ENCODE data around the gene PTHLH. TPM values are rescaled to one million over a fixed set of nuclear protein-coding genes. Genes with fewer than 3 reads are reported as not detected.
A peak's percentile ranks its signal among the peaks of the same experiment; 100 is the strongest.

Gene PTHLH
- total and polyA plus RNA-seq, 10 of the 15 experiments (the other 5 are each of a cell fraction or from before 2014, with no cell fraction given), result 0.08 to 0.12 TPM; not detected in 8

GRCh38 chr12:27971121-27971489 is 1.4 kb downstream of the PTHLH start:
- ATAC-seq (no peak), FAIRE-seq (no peak), DNase-seq (ENCODE audit: low read depth, low spot score) (no peak)
- ChIA-PET CTCF (interaction anchor here (1.4 to 1.5 kb wide), 2 partner anchors 200 to 902 kb away, joined by 3 to 6 read pairs; no protein-coding TSS in a partner anchor), SMC1A (ENCODE audit: uncharacterized antibody, unreplicated experiment) (no interaction called here), POLR2A (no interaction called here), RAD21 (ENCODE audit: unreplicated experiment) (no interaction called here)
- Histone ChIP-seq H3K4me3 (no peak overlapping the region), H4K20me1 (ENCODE audit: control insufficient read depth, insufficient read depth) (no peaks in the 10 kb centered on the region; the same call in 1 of the 2 replicates), H3K4me1 (ENCODE audit: control insufficient read depth, insufficient read depth, low read length) (peaks cover 10% of the 10 kb centered on the region), H3K79me2 (ENCODE audit: control insufficient read depth, insufficient read depth, low read length) (no peaks in the 10 kb centered on the region), H3K4me2 (ENCODE audit: control insufficient read depth, insufficient read depth) (no peak overlapping the region), H3K27ac (ENCODE audit: control insufficient read depth, insufficient read depth) (no peak overlapping the region), H3K9me3 (replicated peaks; ENCODE audit: control insufficient read depth, insufficient read depth, low read length) (no peaks in the 10 kb centered on the region), H3K27me3 (replicated peaks in 1 of 2; ENCODE audit: control insufficient read depth in 2 of 2, insufficient read depth in 2 of 2, low read length in 1 of 2) (peaks cover 18 to 35% of the 10 kb centered on the region in 2 experiments), H3K9ac (ENCODE audit: control insufficient read depth, insufficient read depth, low read length) (no peak overlapping the region), H2AFZ (ENCODE audit: control insufficient read depth, low read depth, low read length) (no peak overlapping the region), H3K36me3 (ENCODE audit: control insufficient read depth in 2 of 2, insufficient read depth in 2 of 2, low read length in 1 of 2) (no peaks in the 10 kb centered on the region)
- TF ChIP-seq GABPA (IDR thresholded peaks at IDR 0.05; ENCODE audit: low read depth), result no peak
- TF ChIP-seq EZH2 (IDR thresholded peaks at IDR 0.05; ENCODE audit: borderline replicate concordance, control insufficient read depth, low read depth, low read length), result peak; percentile 48; the same call in 1 of the 2 replicates
- BruUV-seq (replicated peaks), result no TSS peak
- intact Hi-C loops (cut with micrococcal nuclease; ENCODE audit: unreplicated experiment) (no loop called here), in situ Hi-C loops (cut with MboI) (no loop called here)
- WGBS (ENCODE audit: insufficient coverage, insufficient replicate concordance, low lambda C conversion rate, missing lambda C conversion rate), result 7% methylated on average over 11 of the region's 11 CpGs

- intact Hi-C loops (cut with micrococcal nuclease; ENCODE audit: unreplicated experiment), result no loop called here
- WGBS (ENCODE audit: insufficient coverage, insufficient replicate concordance, low lambda C conversion rate, missing lambda C conversion rate), result 11% methylated on average over 56 of the region's 69 CpGs
- Histone ChIP-seq H4K20me1 (ENCODE audit: control insufficient read depth, insufficient read depth) (no peaks in the 10 kb centered on the region; the same call in 1 of the 2 replicates), H3K4me3 (0 out of 2 replicates have a peak overlapping the region, but pooled peaks have one; percentile 44), H3K9me3 (replicated peaks; ENCODE audit: control insufficient read depth, insufficient read depth, low read length) (no peaks in the 10 kb centered on the region), H3K36me3 (ENCODE audit: control insufficient read depth in 2 of 2, insufficient read depth in 2 of 2, low read length in 1 of 2) (no peaks in the 10 kb centered on the region), H3K9ac (ENCODE audit: control insufficient read depth, insufficient read depth, low read length) (no peak overlapping the region), H3K4me2 (ENCODE audit: control insufficient read depth, insufficient read depth) (peak overlapping the region; percentile 72; the same call in 1 of the 2 replicates), H3K27ac (ENCODE audit: control insufficient read depth, insufficient read depth) (no peak overlapping the region), H3K27me3 (replicated peaks in 1 of 2; ENCODE audit: control insufficient read depth in 2 of 2, insufficient read depth in 2 of 2, low read length in 1 of 2) (peaks cover 13 to 35% of the 10 kb centered on the region in 2 experiments), H2AFZ (ENCODE audit: control insufficient read depth, low read depth, low read length) (no peak overlapping the region), H3K4me1 (ENCODE audit: control insufficient read depth, insufficient read depth, low read length) (peaks cover 10% of the 10 kb centered on the region), H3K79me2 (ENCODE audit: control insufficient read depth, insufficient read depth, low read length) (no peaks in the 10 kb centered on the region)
- ChIA-PET POLR2A (no interaction called here), RAD21 (ENCODE audit: unreplicated experiment) (no interaction called here), CTCF (interaction anchor here (1.4 to 1.5 kb wide), 3 partner anchors 10 to 902 kb away, joined by 3 to 6 read pairs (median 5); no protein-coding TSS in a partner anchor), SMC1A (ENCODE audit: uncharacterized antibody, unreplicated experiment) (no interaction called here)
- DNase-seq (ENCODE audit: low read depth, low spot score), result no peak
- no peak for FAIRE-seq
- no TSS peak for BruUV-seq (replicated peaks)
- peak; percentile 10; the same call in 1 of the 3 replicates for ATAC-seq
- in situ Hi-C loops (cut with MboI), result no loop called here
- TF ChIP-seq RELB (IDR thresholded peaks at IDR 0.05; ENCODE audit: low read depth), result no peak
- TF ChIP-seq MTA2 (IDR thresholded peaks at IDR 0.05; ENCODE audit: low read depth), result no peak
- TF ChIP-seq NRF1 (conservative IDR thresholded peaks at IDR 0.05; ENCODE audit: low read depth, low read length), result no peak
- no peak for TF ChIP-seq CTCF (IDR thresholded peaks at IDR 0.05 in 2 of 3, conservative IDR thresholded peaks at IDR 0.05 in 1 of 3; ENCODE audit: control insufficient read depth in 2 of 3, extremely low read depth in 1 of 3, insufficient read depth in 1 of 3, low read depth in 3 of 3, low read length in 3 of 3)
- TF ChIP-seq CBX3 (IDR thresholded peaks at IDR 0.05; ENCODE audit: borderline replicate concordance, low read depth), result no peak
- TF ChIP-seq CBFB (IDR thresholded peaks at IDR 0.05; ENCODE audit: low read depth), result no peak
- TF ChIP-seq GATAD2B (conservative IDR thresholded peaks at IDR 0.05; ENCODE audit: low read depth), result no peak
- TF ChIP-seq EP300 (IDR thresholded peaks at IDR 0.05; ENCODE audit: borderline replicate concordance in 1 of 2, control insufficient read depth in 1 of 2, low read depth in 2 of 2, low read length in 2 of 2), result no peak
- TF ChIP-seq HDAC2 (IDR thresholded peaks at IDR 0.05), result no peak
- no peak for TF ChIP-seq SPI1 (IDR thresholded peaks at IDR 0.05; ENCODE audit: borderline replicate concordance, insufficient read depth, low read depth, low read length)
Observed at GRCh38 chr12:27970401-27971120, 2.0 kb downstream of the PTHLH start.

Data from GM12878 (cell line).